Endothelial cell of umbilical vein (primary cell): Measurements from ENCODE around the gene CCDC12.

Source experiments
- MYC ChIP-seq: IDR thresholded peaks from one replicate; pipeline ENCODE4 v1.6.1; 2011; ENCODE audit warnings: mild to moderate bottlenecking, low read depth, low read length
- POLR2A ChIP-seq: IDR thresholded peaks from 2 replicates; pipeline ENCODE4 v1.6.1; 2012; ENCODE audit warnings: low read depth, mild to moderate bottlenecking, control low read depth, low read length
- TF ChIP-seq, protein P1 (sequence below), 2 donors: IDR thresholded peaks; 1 replicate in 1 of 2; 2 replicates in 1 of 2; pipeline ENCODE4 v1.5.1; 2011; ENCODE audit warnings: low read length in 2 of 2, mild to moderate bottlenecking in 2 of 2, moderate library complexity in 2 of 2, control low read depth in 1 of 2, inconsistent platforms in 1 of 2, low read depth in 1 of 2; ENCODE audit not compliant: insufficient read depth in 1 of 2; ENCODE audit errors: extremely low read depth in 1 of 2

DNA sequence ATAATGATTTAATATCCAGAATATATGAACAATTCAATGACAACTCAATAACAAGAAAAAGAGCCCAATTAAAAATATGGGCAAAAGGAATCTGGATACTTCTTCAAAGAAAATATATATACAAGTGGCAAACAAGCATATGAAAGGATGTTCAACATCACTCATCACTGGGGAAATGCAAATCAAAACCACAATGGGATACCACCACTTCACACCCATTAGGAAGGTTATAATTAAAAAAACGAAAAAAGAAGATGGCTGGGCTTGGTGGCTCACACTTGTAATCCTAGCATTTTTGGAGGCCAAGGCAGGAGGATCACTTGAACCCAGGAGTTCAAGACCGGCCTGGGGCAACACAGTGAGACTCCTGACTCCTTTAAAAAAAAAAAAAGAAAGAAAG, 4.1 kb downstream of the CCDC12 start:
- TF ChIP-seq, protein P1, sequence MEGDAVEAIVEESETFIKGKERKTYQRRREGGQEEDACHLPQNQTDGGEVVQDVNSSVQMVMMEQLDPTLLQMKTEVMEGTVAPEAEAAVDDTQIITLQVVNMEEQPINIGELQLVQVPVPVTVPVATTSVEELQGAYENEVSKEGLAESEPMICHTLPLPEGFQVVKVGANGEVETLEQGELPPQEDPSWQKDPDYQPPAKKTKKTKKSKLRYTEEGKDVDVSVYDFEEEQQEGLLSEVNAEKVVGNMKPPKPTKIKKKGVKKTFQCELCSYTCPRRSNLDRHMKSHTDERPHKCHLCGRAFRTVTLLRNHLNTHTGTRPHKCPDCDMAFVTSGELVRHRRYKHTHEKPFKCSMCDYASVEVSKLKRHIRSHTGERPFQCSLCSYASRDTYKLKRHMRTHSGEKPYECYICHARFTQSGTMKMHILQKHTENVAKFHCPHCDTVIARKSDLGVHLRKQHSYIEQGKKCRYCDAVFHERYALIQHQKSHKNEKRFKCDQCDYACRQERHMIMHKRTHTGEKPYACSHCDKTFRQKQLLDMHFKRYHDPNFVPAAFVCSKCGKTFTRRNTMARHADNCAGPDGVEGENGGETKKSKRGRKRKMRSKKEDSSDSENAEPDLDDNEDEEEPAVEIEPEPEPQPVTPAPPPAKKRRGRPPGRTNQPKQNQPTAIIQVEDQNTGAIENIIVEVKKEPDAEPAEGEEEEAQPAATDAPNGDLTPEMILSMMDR (IDR thresholded peaks at IDR 0.05; ENCODE audit: extremely low read depth in 1 of 2, insufficient read depth in 1 of 2, low read depth in 1 of 2, low read length in 2 of 2) = no peak
- TF ChIP-seq POLR2A = no peak
- TF ChIP-seq MYC = no peak
